Tongue (tissue), 2 donors: ENCODE measurements around the gene NDUFS6. TPM values are rescaled to one million over a fixed set of nuclear protein-coding genes. Genes with fewer than 3 reads are reported as not detected.
"Not testable (repeated sequence)": the region's sequence is repeated elsewhere in the genome, so short reads cannot be mapped to it uniquely, and the experiment has no call there.

Experiments
- DNase-seq: peaks from one replicate; pipeline ENCODE4 v3.0.0-alpha.2; 2015
- total RNA-seq: library from RNA; depleted of rRNA; stranded (reverse); fragments of >200 nt; gene quantifications from one replicate; pipeline ENCODE4 v1.2.3, GENCODE V29; 2014

The NDUFS6 gene
- total RNA-seq, 1 donor from 2014 or later = 51.6 TPM

- no peak for DNase-seq
Observed at GRCh38 chr5:1783216-1783554, 18.0 kb upstream of the NDUFS6 start.

- no peak for DNase-seq
Observed at GRCh38 chr5:1784197-1785050, 16.8 kb upstream of the NDUFS6 start.

GRCh38 chr5:1785062-1785461, 16.1 kb upstream of the NDUFS6 start:
- DNase-seq = no peak

GRCh38 chr5:1785984-1786383, 15.2 kb upstream of the NDUFS6 start:
- no peak for DNase-seq

- no peak for DNase-seq
Observed at GRCh38 chr5:1786621-1787471, 14.4 kb upstream of the NDUFS6 start.

- DNase-seq = no peak
Observed at GRCh38 chr5:1787472-1788047, 13.6 kb upstream of the NDUFS6 start.

- DNase-seq = no peak
Observed at GRCh38 chr5:1788200-1788599, 13.0 kb upstream of the NDUFS6 start.

- no peak for DNase-seq
Observed at GRCh38 chr5:1788828-1789227, 12.4 kb upstream of the NDUFS6 start.

GRCh38 chr5:1789438-1789833, 11.8 kb upstream of the NDUFS6 start:
- DNase-seq = not testable (repeated sequence)

GRCh38 chr5:1789834-1790471, 11.3 kb upstream of the NDUFS6 start:
- peak; percentile 41 for DNase-seq

- no peak for DNase-seq
Observed at GRCh38 chr5:1791176-1791575, 10.0 kb upstream of the NDUFS6 start.

- no peak for DNase-seq
Observed at GRCh38 chr5:1792842-1793266, 8.4 kb upstream of the NDUFS6 start.

- DNase-seq = peak; percentile 87
Observed at GRCh38 chr5:1793301-1793740, 7.9 kb upstream of the NDUFS6 start.

GRCh38 chr5:1793966-1794900, 7.0 kb upstream of the NDUFS6 start:
- DNase-seq = no peak

- DNase-seq = no peak
Observed at GRCh38 chr5:1794901-1795290, 6.3 kb upstream of the NDUFS6 start.

- DNase-seq = no peak
Observed at GRCh38 chr5:1795506-1795905, 5.7 kb upstream of the NDUFS6 start.

GRCh38 chr5:1795931-1796330, 5.3 kb upstream of the NDUFS6 start:
- DNase-seq = no peak

- no peak for DNase-seq
Observed at GRCh38 chr5:1796371-1797102, 4.7 kb upstream of the NDUFS6 start.

- no peak for DNase-seq
Observed at GRCh38 chr5:1797103-1797800, 4.0 kb upstream of the NDUFS6 start.

- DNase-seq = no peak
Observed at GRCh38 chr5:1797855-1798254, 3.4 kb upstream of the NDUFS6 start.
